ENCODE results near the gene YPEL3.
A peak's percentile ranks its signal among the peaks of the same experiment; 100 is the strongest.

The YPEL3 gene

GRCh38 chr16:30104492-30104891 lies 8.5 kb upstream of the YPEL3 start:
- Histone ChIP-seq H3K36me3 (ENCODE audit: control insufficient read depth, insufficient read depth, low read length) (no peaks in the 10 kb centered on the region), H3K27ac (ENCODE audit: low read length) (no peak overlapping the region)
- no CpG with 5 or more reads among the region's 6 CpGs for WGBS (ENCODE audit: insufficient coverage, insufficient read length)

GRCh38 chr16:30104090-30104489 lies 8.1 kb upstream of the YPEL3 start:
- no peak for DNase-seq (ENCODE audit: low read depth, low spot score)
- no peaks in the 10 kb centered on the region for H3K27me3 ChIP-seq (ENCODE audit: control insufficient read depth, insufficient read depth, low read length)
- H3K9me3 ChIP-seq (ENCODE audit: control insufficient read depth, insufficient read depth, low read length), result no peaks in the 10 kb centered on the region
- no peak overlapping the region for H3K27ac ChIP-seq (ENCODE audit: low read length)
- H3K4me3 ChIP-seq (ENCODE audit: low read length), result no peak overlapping the region
- no CpG with 5 or more reads among the region's 4 CpGs for WGBS (ENCODE audit: insufficient coverage, insufficient read length)
- H3K4me1 ChIP-seq (ENCODE audit: control insufficient read depth, insufficient read depth, low read length), result no peaks in the 10 kb centered on the region
- H3K36me3 ChIP-seq (ENCODE audit: control insufficient read depth, insufficient read depth, low read length), result no peaks in the 10 kb centered on the region

More at GRCh38 chr16:30104492-30104891, 8.5 kb upstream of the YPEL3 start:
- Histone ChIP-seq H3K4me3 (ENCODE audit: low read length) (no peak overlapping the region), H3K27me3 (ENCODE audit: control insufficient read depth, insufficient read depth, low read length) (no peaks in the 10 kb centered on the region), H3K4me1 (ENCODE audit: control insufficient read depth, insufficient read depth, low read length) (no peaks in the 10 kb centered on the region), H3K9me3 (ENCODE audit: control insufficient read depth, insufficient read depth, low read length) (no peaks in the 10 kb centered on the region)
- no peak for DNase-seq (ENCODE audit: low read depth, low spot score)

GRCh38 chr16:30096862-30097563 lies 1.0 kb upstream of the YPEL3 start:
- Histone ChIP-seq H3K4me1 (ENCODE audit: control insufficient read depth, insufficient read depth, low read length) (no peaks in the 10 kb centered on the region; the same call in 1 of the 2 replicates), H3K4me3 (ENCODE audit: low read length) (no peak overlapping the region), H3K9me3 (ENCODE audit: control insufficient read depth, insufficient read depth, low read length) (peaks cover 3% of the 10 kb centered on the region; the same call in 1 of the 2 replicates), H3K27ac (ENCODE audit: low read length) (no peak overlapping the region), H3K36me3 (ENCODE audit: control insufficient read depth, insufficient read depth, low read length) (no peaks in the 10 kb centered on the region), H3K27me3 (ENCODE audit: control insufficient read depth, insufficient read depth, low read length) (no peaks in the 10 kb centered on the region)
- no peak for DNase-seq (ENCODE audit: low read depth, low spot score)
- WGBS (ENCODE audit: insufficient coverage, insufficient read length), result no CpG with 5 or more reads among the region's 18 CpGs

- H3K27ac ChIP-seq (ENCODE audit: low read length), result no peak overlapping the region
- no peaks in the 10 kb centered on the region for H3K36me3 ChIP-seq (ENCODE audit: control insufficient read depth, insufficient read depth, low read length)
- H3K9me3 ChIP-seq (ENCODE audit: control insufficient read depth, insufficient read depth, low read length), result peaks cover 3% of the 10 kb centered on the region; the same call in 1 of the 2 replicates
- no peaks in the 10 kb centered on the region for H3K27me3 ChIP-seq (ENCODE audit: control insufficient read depth, insufficient read depth, low read length)
- peak overlapping the region; percentile 40; the same call in 1 of the 2 replicates for H3K4me3 ChIP-seq (ENCODE audit: low read length)
- no peak for DNase-seq (ENCODE audit: low read depth, low spot score)
- WGBS (ENCODE audit: insufficient coverage, insufficient read length), result no CpG with 5 or more reads among the region's 47 CpGs
- H3K4me1 ChIP-seq (ENCODE audit: control insufficient read depth, insufficient read depth, low read length), result no peaks in the 10 kb centered on the region; the same call in 1 of the 2 replicates
Measured at GRCh38 chr16:30095166-30096078, 591 bp downstream of the YPEL3 start.

- H3K4me3 ChIP-seq (ENCODE audit: low read length), result no peak overlapping the region
- no peaks in the 10 kb centered on the region; the same call in 1 of the 2 replicates for H3K4me1 ChIP-seq (ENCODE audit: control insufficient read depth, insufficient read depth, low read length)
- DNase-seq (ENCODE audit: low read depth, low spot score), result no peak
- no CpG with 5 or more reads among the region's 11 CpGs for WGBS (ENCODE audit: insufficient coverage, insufficient read length)
- no peaks in the 10 kb centered on the region for H3K27me3 ChIP-seq (ENCODE audit: control insufficient read depth, insufficient read depth, low read length)
- peaks cover 3% of the 10 kb centered on the region; the same call in 1 of the 2 replicates for H3K9me3 ChIP-seq (ENCODE audit: control insufficient read depth, insufficient read depth, low read length)
- H3K36me3 ChIP-seq (ENCODE audit: control insufficient read depth, insufficient read depth, low read length), result no peaks in the 10 kb centered on the region
- no peak overlapping the region for H3K27ac ChIP-seq (ENCODE audit: low read length)
Measured at GRCh38 chr16:30094541-30095165, 1.4 kb downstream of the YPEL3 start.

GRCh38 chr16:30092373-30093010 lies 3.5 kb downstream of the YPEL3 start:
- no peaks in the 10 kb centered on the region for H3K27me3 ChIP-seq (ENCODE audit: control insufficient read depth, insufficient read depth, low read length)
- H3K4me1 ChIP-seq (ENCODE audit: control insufficient read depth, insufficient read depth, low read length), result no peaks in the 10 kb centered on the region; the same call in 1 of the 2 replicates
- no CpG with 5 or more reads among the region's 22 CpGs for WGBS (ENCODE audit: insufficient coverage, insufficient read length)
- peak; percentile 67 for DNase-seq (ENCODE audit: low read depth, low spot score)
- peak overlapping the region; percentile 46; the same call in 1 of the 2 replicates for H3K4me3 ChIP-seq (ENCODE audit: low read length)
- no peak overlapping the region for H3K27ac ChIP-seq (ENCODE audit: low read length)
- H3K36me3 ChIP-seq (ENCODE audit: control insufficient read depth, insufficient read depth, low read length), result no peaks in the 10 kb centered on the region
- H3K9me3 ChIP-seq (ENCODE audit: control insufficient read depth, insufficient read depth, low read length), result 0 out of 2 replicates have a peak, but pooled peaks cover 1% of the 10 kb centered on the region

GRCh38 chr16:30091474-30092372 lies 4.3 kb downstream of the YPEL3 start, which contains the start of gene TBX6:
TSS of gene TBX6 (minus strand) at chr16:30091924. CDS start at chr16:30091193, 731 bp downstream.
- Histone ChIP-seq H3K4me3 (ENCODE audit: low read length) (peak within 1 kb of the TSS; percentile 70; the same call in 1 of the 2 replicates), H3K36me3 (ENCODE audit: control insufficient read depth, insufficient read depth, low read length) (no peaks in the 10 kb centered on the region), H3K27ac (ENCODE audit: low read length) (no peak within 1 kb of the TSS), H3K27me3 (ENCODE audit: control insufficient read depth, insufficient read depth, low read length) (no peaks in the 10 kb centered on the region), H3K9me3 (ENCODE audit: control insufficient read depth, insufficient read depth, low read length) (no peaks in the 10 kb centered on the region), H3K4me1 (ENCODE audit: control insufficient read depth, insufficient read depth, low read length) (no peaks in the 10 kb centered on the region; the same call in 1 of the 2 replicates)
- peak; percentile 82 for DNase-seq (ENCODE audit: low read depth, low spot score)
- no CpG with 5 or more reads among the region's 76 CpGs for WGBS (ENCODE audit: insufficient coverage, insufficient read length)

GRCh38 chr16:30090610-30091331 lies 5.2 kb downstream of the YPEL3 start:
- no CpG with 5 or more reads among the region's 26 CpGs for WGBS (ENCODE audit: insufficient coverage, insufficient read length)
- peak overlapping the region; percentile 70; the same call in 1 of the 2 replicates for H3K4me3 ChIP-seq (ENCODE audit: low read length)
- H3K4me1 ChIP-seq (ENCODE audit: control insufficient read depth, insufficient read depth, low read length), result no peaks in the 10 kb centered on the region; the same call in 1 of the 2 replicates
- DNase-seq (ENCODE audit: low read depth, low spot score), result no peak
- H3K36me3 ChIP-seq (ENCODE audit: control insufficient read depth, insufficient read depth, low read length), result no peaks in the 10 kb centered on the region
- H3K27me3 ChIP-seq (ENCODE audit: control insufficient read depth, insufficient read depth, low read length), result no peaks in the 10 kb centered on the region
- no peak overlapping the region for H3K27ac ChIP-seq (ENCODE audit: low read length)
- no peaks in the 10 kb centered on the region for H3K9me3 ChIP-seq (ENCODE audit: control insufficient read depth, insufficient read depth, low read length)

Measured in iPS DF 6.9 (cell line).